GM19455 (cell line): Measurements from ENCODE around the gene CARD9.

Experiments
- ATAC-seq: cut with Tn5 transposase; IDR thresholded peaks from one replicate; pipeline ENCODE4 v1.9.1; 2021; ENCODE audit not compliant: unreplicated experiment

Gene CARD9

GRCh38 chr9:136381966-136382513 lies 8.6 kb upstream of the CARD9 start:
- no peak for ATAC-seq

GRCh38 chr9:136381311-136381710 lies 7.8 kb upstream of the CARD9 start:
- ATAC-seq: no peak

- ATAC-seq: no peak
Observed at GRCh38 chr9:136380381-136380780, 6.9 kb upstream of the CARD9 start.

- ATAC-seq: no peak
Observed at GRCh38 chr9:136379891-136380290, 6.4 kb upstream of the CARD9 start.

- ATAC-seq: no peak
Observed at GRCh38 chr9:136379401-136379800, 5.9 kb upstream of the CARD9 start.

- ATAC-seq: no peak
Observed at GRCh38 chr9:136379003-136379287, 5.5 kb upstream of the CARD9 start.

GRCh38 chr9:136378170-136379002 lies 4.9 kb upstream of the CARD9 start:
- no peak for ATAC-seq

GRCh38 chr9:136377341-136378169 lies 4.1 kb upstream of the CARD9 start:
- no peak for ATAC-seq

GRCh38 chr9:136376457-136376856 lies 3.0 kb upstream of the CARD9 start:
- no peak for ATAC-seq

GRCh38 chr9:136375096-136375495 lies 1.6 kb upstream of the CARD9 start:
- ATAC-seq: no peak

GRCh38 chr9:136374183-136374575 lies 710 bp upstream of the CARD9 start:
- ATAC-seq: no peak

GRCh38 chr9:136372561-136373299 lies 739 bp downstream of the CARD9 start:
- ATAC-seq: no peak

GRCh38 chr9:136372006-136372405 lies 1.5 kb downstream of the CARD9 start:
- ATAC-seq: no peak

GRCh38 chr9:136371533-136371880 lies 2.0 kb downstream of the CARD9 start:
- ATAC-seq: no peak

- ATAC-seq: no peak
Observed at GRCh38 chr9:136370687-136371532, 2.6 kb downstream of the CARD9 start.

- ATAC-seq: no peak
Observed at GRCh38 chr9:136370037-136370436, 3.4 kb downstream of the CARD9 start.

GRCh38 chr9:136368190-136368589 lies 5.3 kb downstream of the CARD9 start:
- no peak for ATAC-seq

GRCh38 chr9:136367296-136368145 lies 5.9 kb downstream of the CARD9 start:
- ATAC-seq: no peak

- no peak for ATAC-seq
Observed at GRCh38 chr9:136366826-136367225, 6.6 kb downstream of the CARD9 start.

GRCh38 chr9:136365775-136366222 lies 7.7 kb downstream of the CARD9 start:
- no peak for ATAC-seq
